ENCODE data around the gene CH25H.

Gene CH25H

GRCh38 chr10:89226891-89227290 lies 19.8 kb upstream of the CH25H start:
- peaks cover 0 to 67% (median 7%) of the 10 kb centered on the region in 10 experiments; a peak in 13 of 20 replicates for H3K4me1 ChIP-seq

GRCh38 chr10:89224739-89225443 lies 17.8 kb upstream of the CH25H start:
- Histone ChIP-seq H3K27me3 (no peaks in the 10 kb centered on the region), H3K4me1 (peaks cover 0 to 73% (median 7%) of the 10 kb centered on the region in 10 experiments; a peak in 14 of 20 replicates), H3K9me3 (replicated peaks in 1 of 11) (peaks cover 18 to 49% (median 44%) of the 10 kb centered on the region in 11 experiments), H3K4me3 (no peak overlapping the region), H3K27ac (0 out of 22 replicates have a peak overlapping the region, but pooled peaks of 1 of the 11 experiments have one; percentile 3), H3K9ac (peak overlapping the region in 2 of 11 experiments; percentile 7; a peak in 1 of 22 replicates), H4K20me1 (peaks cover 0 to 9% (median 0%) of the 10 kb centered on the region in 11 experiments; a peak in 2 of 22 replicates), H3K36me3 (peaks cover 40 to 100% (median 83%) of the 10 kb centered on the region in 11 experiments), H3K4me2 (peak overlapping the region in 7 of 11 experiments; percentile 4 to 35 (median 10); a peak in 5 of 22 replicates)
- TF ChIP-seq Cebpa-rat (IDR thresholded peaks at IDR 0.05) = no peak

More at GRCh38 chr10:89226891-89227290, 19.8 kb upstream of the CH25H start:
- Histone ChIP-seq H3K9me3 (replicated peaks in 1 of 11) (peaks cover 25 to 64% (median 46%) of the 10 kb centered on the region in 11 experiments), H3K9ac (no peak overlapping the region), H4K20me1 (0 out of 22 replicates have a peak, but pooled peaks cover 0 to 1% (median 0%) of the 10 kb centered on the region in 11 experiments), H3K36me3 (peaks cover 43 to 100% (median 87%) of the 10 kb centered on the region in 11 experiments), H3K27me3 (no peaks in the 10 kb centered on the region), H3K4me2 (peak overlapping the region in 1 of 11 experiments; percentile 50; a peak in 2 of 22 replicates), H3K4me3 (no peak overlapping the region), H3K27ac (no peak overlapping the region)
- no peak for TF ChIP-seq Cebpa-rat (IDR thresholded peaks at IDR 0.05)

GRCh38 chr10:89221919-89222318 lies 14.8 kb upstream of the CH25H start:
- no peak for TF ChIP-seq Cebpa-rat (IDR thresholded peaks at IDR 0.05)
- Histone ChIP-seq H3K4me1 (peaks cover 7 to 80% (median 13%) of the 10 kb centered on the region in 10 experiments; a peak in 17 of 20 replicates), H3K9me3 (replicated peaks in 1 of 11) (peaks cover 0 to 19% (median 17%) of the 10 kb centered on the region in 11 experiments; a peak in 18 of 22 replicates), H3K4me3 (no peak overlapping the region), H3K36me3 (peaks cover 22 to 93% (median 54%) of the 10 kb centered on the region in 11 experiments; a peak in 21 of 22 replicates), H3K4me2 (0 out of 22 replicates have a peak overlapping the region, but pooled peaks of 1 of the 11 experiments have one; percentile 6), H4K20me1 (peaks cover 0 to 21% (median 0%) of the 10 kb centered on the region in 11 experiments; a peak in 4 of 22 replicates), H3K27me3 (no peaks in the 10 kb centered on the region), H3K9ac (peak overlapping the region in 2 of 11 experiments; percentile 24 to 39; a peak in 2 of 22 replicates), H3K27ac (no peak overlapping the region)

- peaks cover 1 to 66% (median 7%) of the 10 kb centered on the region in 10 experiments; a peak in 16 of 20 replicates for H3K4me1 ChIP-seq
- H3K9me3 ChIP-seq (replicated peaks in 1 of 11) = no peaks in the 10 kb centered on the region
- H4K20me1 ChIP-seq = peaks cover 0 to 21% (median 0%) of the 10 kb centered on the region in 11 experiments; a peak in 4 of 22 replicates
- peaks cover 8 to 91% (median 44%) of the 10 kb centered on the region in 11 experiments; a peak in 19 of 22 replicates for H3K36me3 ChIP-seq
- no peak overlapping the region for H3K4me3 ChIP-seq
- no peak for TF ChIP-seq Cebpa-rat (IDR thresholded peaks at IDR 0.05)
- no peaks in the 10 kb centered on the region for H3K27me3 ChIP-seq
- 0 out of 22 replicates have a peak overlapping the region, but pooled peaks of 2 of the 11 experiments have one; percentile 4 to 10 for H3K27ac ChIP-seq
- H3K9ac ChIP-seq = peak overlapping the region in 3 of 11 experiments; percentile 7 to 62 (median 10); a peak in 3 of 22 replicates
- peak overlapping the region in 2 of 11 experiments; percentile 17 to 46; a peak in 4 of 22 replicates for H3K4me2 ChIP-seq
Measured at GRCh38 chr10:89219513-89220218, 12.5 kb upstream of the CH25H start.

- H3K36me3 ChIP-seq = peaks cover 9 to 81% (median 40%) of the 10 kb centered on the region in 11 experiments; a peak in 17 of 22 replicates
- H3K27me3 ChIP-seq = no peaks in the 10 kb centered on the region
- H3K9me3 ChIP-seq (replicated peaks in 1 of 11) = no peaks in the 10 kb centered on the region
- H3K27ac ChIP-seq = peak overlapping the region in 3 of 11 experiments; percentile 21 to 39 (median 26); a peak in 4 of 22 replicates
- peak overlapping the region in 3 of 11 experiments; percentile 14 to 73 (median 67); a peak in 6 of 22 replicates for H3K4me2 ChIP-seq
- peaks cover 0 to 21% (median 0%) of the 10 kb centered on the region in 11 experiments; a peak in 4 of 22 replicates for H4K20me1 ChIP-seq
- TF ChIP-seq Cebpa-rat (IDR thresholded peaks at IDR 0.05) = no peak
- H3K4me3 ChIP-seq = no peak overlapping the region
- peaks cover 0 to 71% (median 7%) of the 10 kb centered on the region in 10 experiments; a peak in 11 of 20 replicates for H3K4me1 ChIP-seq
- no peak overlapping the region for H3K9ac ChIP-seq
Measured at GRCh38 chr10:89217057-89217990, 10.2 kb upstream of the CH25H start.

- H3K4me1 ChIP-seq = peaks cover 0 to 71% (median 8%) of the 10 kb centered on the region in 10 experiments; a peak in 11 of 20 replicates
- H3K27me3 ChIP-seq = peaks cover 0 to 5% (median under 1%) of the 10 kb centered on the region in 11 experiments; a peak in 3 of 22 replicates
- H3K4me2 ChIP-seq = no peak overlapping the region
- H3K27ac ChIP-seq = no peak overlapping the region
- peaks cover 9 to 68% (median 40%) of the 10 kb centered on the region in 11 experiments; a peak in 17 of 22 replicates for H3K36me3 ChIP-seq
- H3K4me3 ChIP-seq = no peak overlapping the region
- H3K9ac ChIP-seq = no peak overlapping the region
- H4K20me1 ChIP-seq = peaks cover 0 to 18% (median 0%) of the 10 kb centered on the region in 11 experiments; a peak in 4 of 22 replicates
- no peaks in the 10 kb centered on the region for H3K9me3 ChIP-seq (replicated peaks in 1 of 11)
- TF ChIP-seq Cebpa-rat (IDR thresholded peaks at IDR 0.05) = no peak
Measured at GRCh38 chr10:89216056-89216455, 8.9 kb upstream of the CH25H start.

- Histone ChIP-seq H3K4me3 (no peak overlapping the region), H3K4me2 (no peak overlapping the region), H3K9me3 (replicated peaks in 1 of 11) (no peaks in the 10 kb centered on the region), H3K36me3 (peaks cover 9 to 63% (median 37%) of the 10 kb centered on the region in 11 experiments; a peak in 17 of 22 replicates), H3K27me3 (peaks cover 0 to 10% (median 6%) of the 10 kb centered on the region in 11 experiments; a peak in 6 of 22 replicates), H4K20me1 (peaks cover 0 to 14% (median 0%) of the 10 kb centered on the region in 11 experiments; a peak in 4 of 22 replicates), H3K4me1 (peaks cover 2 to 71% (median 10%) of the 10 kb centered on the region in 10 experiments), H3K9ac (no peak overlapping the region; a peak in 1 of 22 replicates), H3K27ac (no peak overlapping the region)
- no peak for TF ChIP-seq Cebpa-rat (IDR thresholded peaks at IDR 0.05)
Measured at GRCh38 chr10:89215511-89215910, 8.4 kb upstream of the CH25H start.
